ENCODE results near the gene TRAF5. TPM values are rescaled to one million over a fixed set of nuclear protein-coding genes. Genes with fewer than 3 reads are reported as not detected.
A peak's percentile ranks its signal among the peaks of the same experiment; 100 is the strongest.
"Not testable (repeated sequence)": the region's sequence is repeated elsewhere in the genome, so short reads cannot be mapped to it uniquely, and the experiment has no call there.

TRAF5 gene
- total RNA-seq, 1 donor from 2014 or later, result 13.9 TPM

DNA sequence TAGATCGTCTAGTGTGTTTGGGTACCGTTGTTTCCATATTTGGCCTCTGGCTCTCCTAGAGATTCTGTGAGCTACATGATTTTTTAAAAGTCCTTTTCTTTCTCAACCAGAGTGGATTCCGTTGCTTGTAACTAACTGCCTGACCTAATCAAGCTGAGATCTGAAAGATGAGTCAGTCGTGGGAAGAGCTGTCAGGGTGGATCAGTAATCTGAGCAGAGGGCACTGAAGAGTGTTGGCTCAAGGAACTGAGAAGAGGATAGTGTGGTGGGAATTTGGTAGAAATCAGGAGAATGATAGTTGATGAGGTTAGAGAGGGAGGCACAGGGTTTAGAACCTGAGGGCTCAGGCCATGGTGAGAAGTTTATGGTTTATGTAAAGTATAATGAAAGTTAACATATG lies 52.2 kb downstream of the TRAF5 start:
- DNase-seq, result no peak

DNA sequence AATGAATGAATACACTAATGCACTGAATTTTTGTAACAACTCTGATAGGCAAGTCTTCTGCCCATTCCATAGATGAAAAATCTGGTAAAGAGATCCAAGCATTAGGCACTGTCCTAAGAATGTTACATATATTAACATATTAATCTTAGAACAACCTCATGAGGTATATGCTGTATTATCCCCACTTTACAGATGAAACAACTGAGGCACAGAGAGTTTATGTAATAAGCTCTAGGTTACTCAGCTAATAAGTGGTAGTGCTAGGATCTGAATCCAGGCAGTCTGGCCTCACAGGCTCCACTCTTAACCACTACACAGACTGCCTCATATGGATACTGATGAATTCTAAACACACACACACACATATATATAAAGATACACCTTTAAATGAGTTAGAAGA lies 52.8 kb downstream of the TRAF5 start:
- DNase-seq, result no peak

DNA sequence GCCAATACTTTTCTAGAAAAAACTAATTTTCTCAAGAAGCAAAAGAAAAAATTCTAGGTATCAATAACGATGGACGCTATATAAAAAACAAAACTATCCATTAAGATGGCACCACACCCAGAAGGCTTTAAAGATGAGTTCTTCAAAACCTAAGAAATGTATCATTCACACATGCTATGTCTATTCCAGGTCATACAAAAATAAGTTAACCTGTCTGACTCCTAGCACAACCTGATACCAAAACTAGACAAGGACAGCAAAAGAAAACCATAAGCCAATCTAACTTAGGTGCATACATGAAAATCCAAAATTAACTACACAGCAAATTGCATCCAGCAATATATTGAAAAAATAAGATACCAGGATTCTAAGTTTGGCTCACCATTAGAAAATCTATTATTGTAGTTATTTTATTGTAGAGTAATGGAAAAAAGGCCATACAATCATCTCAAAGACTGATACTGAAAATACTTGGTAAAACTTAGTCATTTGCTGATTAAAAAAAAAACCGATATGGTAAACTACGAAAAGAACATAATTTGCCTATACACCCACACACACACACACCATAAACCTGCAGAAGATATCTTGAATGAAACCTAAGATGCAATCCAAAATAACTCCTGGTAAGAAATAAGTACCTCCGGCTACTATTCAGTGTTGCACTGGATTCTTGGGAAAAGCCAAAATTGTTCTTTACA lies 55.0 kb downstream of the TRAF5 start:
- DNase-seq, result no peak

DNA sequence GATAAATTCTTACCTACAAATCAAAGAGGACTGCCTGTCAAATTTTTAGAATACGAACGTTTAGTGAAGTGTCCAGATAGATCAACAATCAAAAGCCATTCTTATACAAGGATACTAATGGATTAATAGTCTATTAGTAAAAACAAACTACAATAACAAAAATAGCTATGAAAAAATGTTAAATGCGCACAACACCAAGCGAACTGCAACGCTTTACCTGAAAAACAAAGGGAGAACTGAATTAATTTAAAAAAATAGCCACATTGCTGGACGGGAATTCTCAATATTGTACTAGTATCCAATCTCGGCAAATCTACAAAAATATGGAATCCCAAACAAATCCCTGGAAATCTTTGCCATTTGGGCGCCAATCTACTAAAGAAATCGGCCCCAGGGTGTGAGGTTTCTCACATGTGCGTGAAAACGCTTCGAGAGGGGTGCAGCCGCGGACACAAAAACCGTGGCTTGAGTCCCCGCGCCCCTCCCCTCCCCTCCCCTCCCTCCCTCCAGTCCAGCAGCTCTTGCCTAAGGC lies 55.6 kb downstream of the TRAF5 start:
- no peak for DNase-seq

DNA sequence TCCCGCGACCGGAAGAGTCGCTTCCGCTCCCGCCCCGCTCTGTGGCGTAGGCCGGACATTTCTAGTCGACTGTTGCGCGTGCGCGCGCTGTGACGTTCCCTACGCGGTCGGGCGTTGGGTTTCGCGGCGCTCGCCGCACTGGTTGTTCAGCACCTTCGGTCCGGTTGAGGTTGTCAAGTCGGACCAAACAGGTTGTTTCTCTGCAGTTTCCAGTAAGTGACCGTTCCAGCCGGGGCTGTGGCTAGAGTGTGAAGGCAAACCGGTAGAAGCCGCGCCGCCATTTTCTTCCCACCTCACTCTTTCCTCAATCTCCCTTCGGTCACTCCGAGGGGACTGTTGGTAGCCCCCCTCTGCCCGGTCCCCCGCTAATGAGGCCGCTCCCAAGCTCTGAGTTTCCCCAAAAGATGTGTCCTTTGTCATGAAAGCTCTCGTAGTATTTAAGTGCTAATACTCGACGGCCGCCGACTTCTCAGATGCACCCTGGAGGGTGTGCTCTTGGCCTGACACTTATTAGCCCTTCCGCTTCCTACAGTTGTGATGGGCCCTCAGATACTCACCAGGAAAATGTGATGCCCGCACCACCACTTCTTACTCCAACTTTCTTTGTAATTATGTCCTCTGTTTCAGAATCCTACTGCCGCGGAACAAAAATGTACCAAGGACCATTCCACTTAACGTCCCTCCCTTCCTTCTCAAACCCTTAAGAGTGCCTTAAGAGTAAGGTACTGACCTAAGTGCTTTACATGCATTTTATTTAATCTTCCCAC lies 56.3 kb downstream of the TRAF5 start:
- DNase-seq, result peak; percentile 87

DNA sequence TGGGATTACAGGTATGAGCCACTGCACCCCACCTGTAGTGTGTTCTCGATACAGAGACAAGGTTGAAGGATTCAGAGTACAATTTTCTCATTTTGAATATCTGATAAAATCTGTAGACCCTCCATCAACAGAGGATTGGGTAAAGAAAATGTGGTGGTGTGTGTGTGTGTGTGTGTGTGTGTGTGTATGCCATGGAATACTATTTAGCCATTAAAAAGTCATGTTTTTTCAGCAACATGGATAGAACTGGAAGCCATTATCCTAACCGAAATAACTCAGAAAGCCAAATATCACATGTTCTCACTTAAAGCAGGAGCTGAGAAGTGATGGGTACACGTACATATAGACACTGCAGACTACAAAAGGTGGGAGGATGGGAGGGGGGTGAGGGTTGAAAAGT lies 57.9 kb downstream of the TRAF5 start:
- DNase-seq, result no peak

DNA sequence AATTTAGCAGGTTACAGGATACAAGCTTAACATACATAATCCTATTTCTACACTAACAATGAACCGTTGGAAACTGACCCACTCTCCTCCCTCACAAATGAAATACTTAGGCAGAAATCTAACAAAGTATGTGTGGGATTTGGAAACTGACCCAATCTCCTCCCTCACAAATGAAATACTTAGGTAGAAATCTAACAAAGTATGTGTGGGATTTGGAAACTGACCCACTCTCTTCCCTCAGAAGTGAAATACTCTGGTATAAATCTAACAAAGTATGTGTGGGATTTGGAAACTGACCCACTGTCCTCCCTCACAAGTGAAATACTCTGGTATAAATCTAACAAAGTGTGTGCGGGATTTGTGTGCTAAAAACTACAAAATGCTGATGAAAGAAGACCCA lies 60.3 kb downstream of the TRAF5 start:
- no peak for DNase-seq

DNA sequence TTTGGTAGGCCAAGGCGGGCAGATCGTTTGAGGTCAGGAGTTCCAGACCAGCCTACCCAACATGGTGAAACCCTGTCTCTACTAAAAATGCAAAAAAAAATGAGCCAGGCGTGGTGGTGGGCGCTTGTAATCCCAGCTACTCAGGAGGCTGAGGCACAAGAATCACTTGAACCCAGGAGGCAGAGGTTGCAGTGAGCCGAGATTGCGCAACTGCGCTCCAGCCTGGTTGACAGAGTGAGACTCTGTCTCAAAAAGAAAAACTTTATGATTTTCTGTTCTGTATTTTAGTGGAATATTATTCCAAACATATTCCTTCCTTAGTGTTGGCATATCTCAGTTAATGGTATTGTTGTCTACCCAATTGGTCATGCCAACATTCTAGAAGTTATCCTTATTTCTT lies 64.2 kb downstream of the TRAF5 start:
- not testable (repeated sequence) for DNase-seq

DNA sequence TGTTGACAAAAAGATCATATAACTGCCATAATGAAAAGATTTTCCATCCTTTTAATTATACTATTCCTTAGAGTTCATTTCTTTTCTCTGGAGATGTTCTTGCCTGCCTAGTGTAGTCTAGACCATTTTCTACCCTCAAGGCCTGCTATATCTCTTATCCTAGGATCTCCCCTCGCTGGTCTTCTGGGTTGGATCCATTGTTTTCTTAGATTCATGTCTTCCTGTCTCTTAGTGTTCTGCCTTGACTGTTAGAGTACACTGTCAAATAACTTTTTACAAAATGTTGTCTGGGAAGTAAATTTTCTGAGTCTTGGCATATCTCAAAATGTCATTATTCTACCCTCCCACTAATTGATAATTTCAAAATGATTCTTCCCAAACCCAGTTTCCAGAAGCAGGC lies 66.6 kb downstream of the TRAF5 start:
- DNase-seq, result no peak

DNA sequence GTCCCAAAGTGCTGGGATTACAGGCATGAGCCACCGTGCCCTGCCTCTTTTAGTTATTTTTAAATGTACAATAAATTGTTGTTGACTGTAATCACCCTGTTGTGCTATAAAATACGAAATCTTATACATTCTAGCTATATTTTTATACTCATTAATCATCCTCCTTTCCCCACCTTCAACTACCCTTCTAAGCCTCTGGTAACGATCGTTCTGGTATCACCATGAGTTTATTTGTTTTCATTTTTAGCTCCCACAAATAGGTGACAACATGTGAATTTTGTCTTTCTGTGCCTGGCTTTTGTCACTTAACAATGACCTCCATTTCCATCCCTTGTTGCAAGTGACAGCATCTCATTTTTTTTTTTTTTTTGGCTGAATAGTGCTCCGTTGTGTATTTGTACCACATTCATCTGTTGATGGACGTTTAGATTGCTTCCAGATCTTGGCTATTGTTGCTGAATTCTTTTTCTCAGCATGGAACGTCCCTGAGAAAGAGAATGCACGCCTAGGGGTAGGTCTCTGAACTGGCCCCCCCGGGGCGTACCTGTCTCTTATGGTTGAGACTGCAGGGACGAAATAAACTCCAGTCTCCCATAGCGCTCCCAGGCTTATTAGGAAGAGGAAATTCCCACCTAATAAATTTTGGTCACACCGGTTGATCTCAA lies 71.8 kb downstream of the TRAF5 start:
- not testable (repeated sequence) for DNase-seq

DNA sequence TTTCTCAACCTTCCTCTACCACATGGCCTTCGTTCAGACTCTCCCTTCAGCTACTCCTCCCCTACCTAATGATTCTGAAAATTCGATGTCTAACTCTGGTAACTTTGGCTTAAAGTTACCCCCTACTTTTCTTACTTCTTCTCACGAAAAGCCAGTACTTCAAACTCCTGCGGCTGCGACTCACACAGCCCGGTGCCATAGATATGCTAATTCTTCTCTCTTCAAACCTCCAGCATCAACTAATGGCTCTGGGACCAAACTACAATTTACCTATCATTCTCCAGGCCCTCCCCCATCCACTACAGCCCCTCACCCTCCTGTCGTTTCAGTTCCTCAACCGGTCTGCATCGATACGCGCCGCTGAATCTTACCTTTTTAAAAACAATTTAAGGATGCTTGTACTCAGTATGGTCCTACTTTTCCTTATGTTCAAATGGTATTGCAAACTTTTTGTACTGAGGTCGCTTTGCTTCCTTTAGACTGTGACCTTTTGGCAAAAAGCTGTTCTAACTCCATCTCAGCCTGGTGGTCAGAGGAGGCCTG lies 73.3 kb downstream of the TRAF5 start:
- DNase-seq, result not testable (repeated sequence)

DNA sequence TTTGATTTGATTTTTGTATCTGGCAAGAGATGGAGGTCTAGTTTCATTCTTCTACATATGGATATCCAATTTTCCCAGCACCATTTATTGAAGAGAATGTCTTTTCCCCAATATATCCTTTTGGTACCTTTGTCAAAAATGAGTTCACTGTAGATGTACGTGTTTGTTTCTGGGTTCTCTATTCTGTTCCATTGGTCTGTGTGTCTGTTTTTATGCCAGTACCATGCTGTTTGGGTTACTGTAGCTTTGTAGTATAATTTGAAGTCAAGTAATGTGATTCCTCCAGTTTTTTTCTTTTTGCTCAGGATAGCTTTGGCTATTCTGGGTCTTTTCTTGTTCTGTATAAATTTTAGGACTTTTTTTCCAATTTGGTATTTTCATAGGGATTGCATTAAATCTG lies 75.1 kb downstream of the TRAF5 start:
- DNase-seq, result not testable (repeated sequence)

DNA sequence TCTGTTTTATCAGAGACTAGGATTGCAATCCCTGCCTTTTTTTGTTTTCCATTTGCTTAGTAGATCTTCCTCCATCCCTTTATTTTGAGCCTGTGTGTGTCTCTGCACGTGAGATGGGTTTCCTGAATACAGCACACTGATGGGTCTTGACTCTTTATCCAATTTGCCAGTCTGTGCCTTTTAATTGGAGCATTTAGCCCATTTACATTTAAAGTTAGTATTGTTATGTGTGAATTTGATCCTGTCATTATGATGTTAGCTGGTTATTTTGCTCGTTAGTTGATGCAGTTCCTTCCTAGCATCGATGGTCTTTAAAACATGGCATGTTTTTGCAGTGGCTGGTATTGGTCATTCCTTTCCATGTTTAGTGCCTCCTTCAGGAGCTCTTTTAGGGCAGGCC lies 79.5 kb downstream of the TRAF5 start:
- not testable (repeated sequence) for DNase-seq

DNA sequence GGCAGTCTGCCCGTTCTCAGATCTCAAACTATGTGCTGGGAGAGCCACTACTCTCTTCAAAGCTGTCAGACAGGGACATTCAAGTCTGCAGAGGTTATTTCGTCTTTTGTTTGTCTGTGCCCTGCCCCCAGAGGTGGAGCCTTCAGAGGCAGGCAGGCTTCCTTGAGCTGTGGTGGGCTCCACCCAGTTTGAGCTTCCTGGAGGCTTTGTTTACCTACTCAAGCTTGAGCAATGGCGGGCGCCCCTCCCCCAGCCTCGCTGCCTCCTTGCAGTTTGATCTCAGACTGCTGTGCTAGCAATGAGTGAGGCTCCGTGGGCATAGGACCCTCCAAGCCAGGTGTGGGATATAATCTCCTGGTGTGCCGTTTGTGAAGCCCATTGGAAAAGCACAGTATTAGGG lies 81.1 kb downstream of the TRAF5 start:
- DNase-seq, result not testable (repeated sequence)

DNA sequence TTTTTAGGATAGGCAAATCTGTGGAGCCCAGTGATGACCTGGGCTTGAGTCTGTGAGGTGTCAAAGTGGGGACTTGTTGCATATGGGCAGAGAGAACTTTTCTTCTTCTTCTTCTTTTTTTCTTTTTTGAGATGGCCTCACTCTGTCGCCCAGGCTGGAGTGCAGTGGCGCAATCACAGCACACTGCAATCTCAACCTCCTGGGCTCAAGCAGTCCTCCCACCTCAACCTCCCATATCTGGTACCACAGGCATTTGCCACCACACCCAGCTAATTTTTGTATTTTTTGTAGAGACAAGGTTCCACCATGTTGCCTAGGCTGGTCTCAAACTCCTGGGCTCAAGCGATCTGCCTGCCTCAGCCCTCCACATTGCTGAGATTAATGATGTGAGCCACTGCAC lies 85.0 kb downstream of the TRAF5 start:
- no peak for DNase-seq

DNA sequence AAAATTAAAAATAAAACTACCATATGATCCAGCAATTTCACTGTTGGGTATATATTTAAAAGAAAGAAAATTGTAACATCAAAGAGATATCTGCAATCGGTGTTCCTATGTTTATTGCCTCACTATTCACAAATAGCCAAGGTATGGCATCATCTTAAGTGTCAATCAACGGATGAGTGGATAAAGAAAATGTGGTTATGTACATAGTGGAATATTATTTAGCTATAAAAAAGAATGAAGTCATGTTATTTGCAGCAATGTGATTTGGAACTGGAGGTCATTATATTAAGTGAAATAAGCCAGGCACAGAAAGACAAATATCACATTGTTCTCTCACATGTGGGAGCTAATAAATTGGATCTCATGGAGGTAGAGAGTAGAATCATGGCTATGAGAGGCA lies 89.1 kb downstream of the TRAF5 start:
- no peak for DNase-seq

DNA sequence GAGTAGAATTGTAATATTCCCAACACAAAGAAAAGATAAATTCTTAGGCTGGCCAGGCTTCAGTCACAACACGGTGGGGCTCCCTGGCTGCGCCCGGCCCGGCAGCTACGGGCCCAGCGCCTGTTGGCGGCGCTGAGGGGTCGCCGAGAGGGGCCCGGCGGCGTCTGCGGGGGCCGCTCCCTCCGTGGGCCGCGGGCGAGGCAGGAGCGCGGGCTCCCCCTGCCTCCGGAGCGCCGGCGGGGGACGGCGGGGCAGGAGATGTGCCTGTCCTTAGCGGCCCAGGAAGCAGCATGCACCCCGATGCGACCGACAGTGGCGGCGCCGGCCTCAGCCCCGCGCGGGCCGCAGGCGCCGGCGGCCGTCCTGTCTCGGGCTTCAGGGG lies 89.6 kb downstream of the TRAF5 start:
- DNase-seq, result not testable (repeated sequence)

DNA sequence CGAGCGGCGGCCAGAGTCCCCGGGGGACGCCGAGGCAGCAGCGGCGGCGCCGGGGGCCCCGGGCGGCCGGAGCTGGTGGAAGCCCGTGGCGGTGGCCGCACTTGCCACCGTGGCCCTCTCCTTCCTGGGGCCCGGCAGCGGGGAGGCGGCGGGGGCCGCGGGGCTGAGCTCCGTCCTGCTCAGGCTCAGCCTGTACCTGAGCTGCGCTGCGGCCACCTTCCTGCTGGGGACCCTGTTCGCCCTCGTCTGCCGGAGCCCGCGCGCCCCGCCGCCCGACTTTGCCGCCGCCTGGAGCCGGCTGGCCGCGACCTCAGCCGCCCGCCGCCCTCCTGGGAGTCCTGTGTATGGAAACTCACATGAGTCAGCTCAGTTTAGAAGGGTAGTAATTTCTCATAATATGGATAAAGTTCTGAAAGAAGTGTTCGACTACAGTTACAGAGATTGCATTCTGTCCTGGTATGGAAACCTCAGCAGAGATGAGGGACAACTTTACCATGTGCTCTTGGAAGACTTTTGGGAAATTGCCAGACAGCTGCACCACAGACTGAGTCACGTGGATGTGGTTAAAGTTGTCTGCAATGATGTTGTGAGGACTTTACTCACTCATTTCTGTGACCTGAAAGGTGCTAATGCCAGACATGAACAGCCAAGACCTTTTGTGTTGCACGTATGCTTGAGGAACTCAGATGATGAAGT lies 90.1 kb downstream of the TRAF5 start:
- DNase-seq, result peak; percentile 7

DNA sequence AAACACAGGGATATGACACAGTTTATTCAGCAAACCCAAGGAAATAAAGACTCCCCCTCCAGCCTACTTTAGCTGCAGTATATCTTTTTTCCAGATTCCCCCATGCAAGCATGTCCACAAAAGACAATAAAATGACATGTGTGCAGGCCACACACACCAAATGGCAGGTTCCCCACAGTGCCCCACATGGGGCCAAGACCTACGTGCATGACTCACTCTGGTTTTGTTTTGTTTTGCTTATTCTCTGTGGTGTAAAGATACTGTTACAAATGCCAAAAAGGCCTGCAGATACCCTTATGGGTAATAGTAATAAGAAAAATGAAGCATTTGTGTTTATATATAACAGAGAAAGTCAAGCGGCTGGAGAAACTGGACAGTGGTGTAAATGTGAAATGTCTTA lies 93.8 kb downstream of the TRAF5 start:
- no peak for DNase-seq

DNA sequence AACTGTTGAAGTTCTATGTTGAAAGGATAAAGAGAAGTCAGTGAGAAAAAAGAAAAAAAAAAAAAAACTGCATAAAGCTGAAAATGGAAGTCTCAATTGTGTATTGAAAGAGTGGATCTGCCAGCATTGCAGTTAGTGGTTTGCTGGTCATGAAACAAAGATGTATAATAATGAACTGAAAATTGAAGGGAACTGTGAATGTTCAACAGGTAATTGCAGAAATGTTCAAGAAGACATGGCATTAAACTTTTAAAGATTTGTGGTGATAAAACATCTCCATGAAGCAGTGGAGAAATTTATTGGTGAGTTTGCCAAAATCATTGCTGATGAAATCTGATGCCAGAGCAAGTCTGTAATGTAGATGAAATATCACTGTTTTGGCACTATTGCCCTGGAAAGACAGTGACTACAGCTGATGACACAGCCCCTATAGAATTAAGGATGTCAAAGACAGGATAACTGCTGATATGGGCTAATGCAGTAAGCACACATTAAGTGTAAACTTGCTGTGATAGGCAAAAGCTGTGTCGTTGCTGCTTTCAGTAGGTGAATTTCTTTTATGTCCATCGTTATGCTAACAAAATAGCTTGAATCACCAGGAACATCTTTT lies 94.3 kb downstream of the TRAF5 start:
- no peak for DNase-seq

DNA sequence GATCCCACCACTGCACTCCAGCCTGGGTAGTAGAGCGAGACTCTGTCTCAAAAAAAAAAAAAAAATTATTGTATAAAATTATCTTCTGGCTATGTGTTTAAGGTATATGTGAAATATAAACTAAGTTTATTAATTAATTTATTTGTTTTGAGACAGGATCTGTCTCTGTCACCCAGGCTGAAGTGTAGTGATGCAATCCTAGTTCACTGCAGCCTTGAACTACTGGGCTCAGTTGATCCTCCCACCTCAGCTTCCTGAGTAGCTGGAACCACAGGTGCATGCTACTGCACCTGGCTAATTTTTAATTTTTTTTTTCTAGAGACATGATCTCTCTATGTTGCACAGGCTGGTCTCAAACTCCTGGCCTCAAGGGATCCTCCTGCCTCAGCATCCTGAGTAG lies 97.4 kb downstream of the TRAF5 start:
- DNase-seq, result no peak

All from occipital lobe (tissue), 2 donors.